GM12892 (cell line): ENCODE measurements around the gene ARMC7.

ENCODE experiments used
- POLR2A ChIP-seq: IDR thresholded peaks from 2 replicates; pipeline ENCODE4 v1.6.1; 2011; ENCODE audit warnings: low read depth, low read length, control low read depth
- POLR2AphosphoS5 ChIP-seq: IDR thresholded peaks from 2 replicates; pipeline ENCODE4 v1.6.1; 2011; ENCODE audit warnings: low read depth, low read length, control low read depth

DNA sequence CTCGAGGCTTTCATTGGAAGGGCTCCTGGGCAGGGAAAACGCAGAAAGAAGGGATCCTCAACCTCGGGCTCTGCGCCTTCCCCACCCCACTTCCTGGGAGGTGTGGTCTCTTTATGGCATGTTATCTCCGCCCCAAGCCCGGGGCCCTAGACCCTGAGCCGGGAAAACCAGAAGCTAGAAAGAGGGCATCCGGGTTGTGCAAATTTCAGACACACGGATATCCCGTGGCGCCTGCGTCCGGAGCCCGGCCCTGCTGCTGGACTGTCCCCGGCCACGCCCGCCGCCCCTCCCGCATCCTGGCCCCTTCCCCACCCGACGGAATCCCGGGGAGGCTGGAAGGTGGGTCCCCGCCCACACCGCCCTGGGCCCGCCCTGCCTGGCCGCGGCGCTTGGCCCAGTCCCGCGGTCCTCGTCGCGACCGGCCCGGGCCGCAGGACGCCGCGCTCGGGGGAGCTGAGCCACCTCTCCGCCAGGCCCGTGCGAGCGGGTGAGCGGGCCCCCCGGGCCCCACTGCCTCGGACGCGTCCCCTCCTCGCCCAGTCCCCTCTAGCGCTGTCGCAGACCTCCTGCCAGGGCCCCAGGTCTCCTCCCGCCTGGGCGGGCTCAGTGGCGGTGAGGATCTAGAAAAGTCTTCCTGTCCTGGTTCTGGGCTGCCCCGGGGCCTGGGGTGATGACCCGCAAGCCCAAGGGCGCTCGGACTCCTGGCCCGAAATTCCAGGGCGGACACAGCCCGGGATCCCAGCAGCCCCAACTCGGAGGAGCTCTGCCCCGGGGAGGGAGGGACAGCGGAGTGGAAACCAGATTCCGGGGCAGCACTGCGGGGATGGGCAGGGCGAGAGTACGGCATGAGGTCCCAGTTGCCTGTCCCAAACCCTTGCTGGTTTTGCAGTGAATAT lies 22.0 kb upstream of the ARMC7 start, which contains the start of gene SLC16A5:
- TF ChIP-seq POLR2AphosphoS5, result no peak
- TF ChIP-seq POLR2A, result no peak
